Progenitor cell of endocrine pancreas (in vitro differentiated cells): ENCODE results near the gene ZNF280C. TPM values are rescaled to one million over a fixed set of nuclear protein-coding genes. Genes with fewer than 3 reads are reported as not detected.

Source experiments
- DNase-seq: peaks from one replicate; pipeline ENCODE4 v3.0.0; 2021; ENCODE audit warnings: low spot score; ENCODE audit not compliant: unreplicated experiment
- H3K27ac Mint-ChIP-seq: 2 replicates; pipeline ENCODE4 v1.8.0; 2021; ENCODE audit warnings: mild to moderate bottlenecking, moderate library complexity, mixed read lengths
- H3K27me3 Mint-ChIP-seq: 2 replicates; pipeline ENCODE4 v1.8.0; 2021; ENCODE audit warnings: mixed read lengths
- H3K36me3 Mint-ChIP-seq: 2 replicates; pipeline ENCODE4 v1.8.0; 2022; ENCODE audit warnings: mixed read lengths; ENCODE audit not compliant: insufficient read depth
- H3K4me1 Mint-ChIP-seq: 2 replicates; pipeline ENCODE4 v1.8.0; 2021; ENCODE audit warnings: low read depth, mixed read lengths
- H3K4me3 Mint-ChIP-seq: 2 replicates; pipeline ENCODE4 v1.8.0; 2021; ENCODE audit warnings: low read depth, mild to moderate bottlenecking, moderate library complexity, mixed read lengths
- H3K9me3 Mint-ChIP-seq: 2 replicates; pipeline ENCODE4 v1.8.0; 2021; ENCODE audit warnings: low read depth, mixed read lengths
- total RNA-seq: library from RNA; stranded (reverse); gene quantifications from 2 replicates; pipeline ENCODE4 v1.2.1, GENCODE V29; 2021
- TF ChIP-seq, protein P1 (sequence below): fragments of 200-600 bp; sonication (generic); IDR thresholded peaks from one replicate; pipeline ENCODE4 v1.5.0; 2021; ENCODE audit warnings: antibody characterized with exemption, mild to moderate bottlenecking; ENCODE audit not compliant: unreplicated experiment

Gene ZNF280C
- total RNA-seq, 1 donor from 2014 or later: 16.2 TPM

DNA sequence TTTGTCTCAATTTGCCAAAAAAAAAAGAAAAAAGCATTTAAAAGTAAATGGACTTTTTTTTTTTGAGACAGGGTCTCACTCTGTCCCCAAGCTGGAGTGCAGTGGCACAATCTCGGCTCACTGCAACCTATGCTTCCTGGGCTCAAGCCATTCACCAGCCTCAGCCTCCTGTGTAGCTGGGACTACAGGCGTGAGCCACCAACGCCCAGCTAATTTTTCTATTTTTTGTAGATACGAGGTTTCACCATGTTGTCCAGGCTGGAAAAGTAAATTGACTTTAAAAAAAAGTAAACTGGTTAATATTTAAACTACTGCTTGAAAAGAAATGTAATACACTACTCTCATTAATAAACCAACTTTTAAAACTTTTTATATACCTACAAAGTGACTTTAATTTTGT lies 108.9 kb downstream of the ZNF280C start:
- peaks cover 9% of the 10 kb centered on the region for H3K4me1 Mint-ChIP-seq
- H3K27me3 Mint-ChIP-seq: no peaks in the 10 kb centered on the region
- H3K4me3 Mint-ChIP-seq: no peak overlapping the region

DNA sequence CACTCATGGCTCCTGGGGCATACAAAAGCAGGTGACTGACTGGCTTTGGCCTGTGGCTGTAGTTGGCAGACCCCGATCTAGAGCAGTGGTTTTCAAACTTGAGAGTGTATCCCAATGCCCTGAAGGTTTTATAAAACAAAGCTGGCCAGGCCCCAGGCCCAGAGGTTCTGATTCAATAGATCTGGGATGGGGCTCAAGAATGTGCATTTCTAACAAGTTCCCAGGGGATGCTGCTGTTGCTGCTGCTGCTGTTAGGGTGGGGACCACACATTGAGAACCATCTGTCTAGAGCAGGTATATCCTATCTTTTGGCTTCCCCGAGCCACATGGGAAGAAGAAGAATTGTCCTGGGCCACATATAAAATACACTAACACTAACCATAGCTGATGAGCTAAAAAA lies 110.4 kb downstream of the ZNF280C start:
- Mint-ChIP-seq H3K27ac (no peak overlapping the region), H3K27me3 (no peaks in the 10 kb centered on the region), H3K4me1 (peaks cover 5% of the 10 kb centered on the region), H3K36me3 (peaks cover 4% of the 10 kb centered on the region), H3K4me3 (no peak overlapping the region), H3K9me3 (peaks cover 3% of the 10 kb centered on the region)
- DNase-seq: no peak
- TF ChIP-seq, protein P1, sequence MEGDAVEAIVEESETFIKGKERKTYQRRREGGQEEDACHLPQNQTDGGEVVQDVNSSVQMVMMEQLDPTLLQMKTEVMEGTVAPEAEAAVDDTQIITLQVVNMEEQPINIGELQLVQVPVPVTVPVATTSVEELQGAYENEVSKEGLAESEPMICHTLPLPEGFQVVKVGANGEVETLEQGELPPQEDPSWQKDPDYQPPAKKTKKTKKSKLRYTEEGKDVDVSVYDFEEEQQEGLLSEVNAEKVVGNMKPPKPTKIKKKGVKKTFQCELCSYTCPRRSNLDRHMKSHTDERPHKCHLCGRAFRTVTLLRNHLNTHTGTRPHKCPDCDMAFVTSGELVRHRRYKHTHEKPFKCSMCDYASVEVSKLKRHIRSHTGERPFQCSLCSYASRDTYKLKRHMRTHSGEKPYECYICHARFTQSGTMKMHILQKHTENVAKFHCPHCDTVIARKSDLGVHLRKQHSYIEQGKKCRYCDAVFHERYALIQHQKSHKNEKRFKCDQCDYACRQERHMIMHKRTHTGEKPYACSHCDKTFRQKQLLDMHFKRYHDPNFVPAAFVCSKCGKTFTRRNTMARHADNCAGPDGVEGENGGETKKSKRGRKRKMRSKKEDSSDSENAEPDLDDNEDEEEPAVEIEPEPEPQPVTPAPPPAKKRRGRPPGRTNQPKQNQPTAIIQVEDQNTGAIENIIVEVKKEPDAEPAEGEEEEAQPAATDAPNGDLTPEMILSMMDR: no peak

More for the DNA sequence above, 108.9 kb downstream of the ZNF280C start:
- peaks cover 3% of the 10 kb centered on the region for H3K36me3 Mint-ChIP-seq
- TF ChIP-seq, protein P1: no peak
- no peak overlapping the region for H3K27ac Mint-ChIP-seq
- DNase-seq: no peak
- peaks cover 3% of the 10 kb centered on the region for H3K9me3 Mint-ChIP-seq

DNA sequence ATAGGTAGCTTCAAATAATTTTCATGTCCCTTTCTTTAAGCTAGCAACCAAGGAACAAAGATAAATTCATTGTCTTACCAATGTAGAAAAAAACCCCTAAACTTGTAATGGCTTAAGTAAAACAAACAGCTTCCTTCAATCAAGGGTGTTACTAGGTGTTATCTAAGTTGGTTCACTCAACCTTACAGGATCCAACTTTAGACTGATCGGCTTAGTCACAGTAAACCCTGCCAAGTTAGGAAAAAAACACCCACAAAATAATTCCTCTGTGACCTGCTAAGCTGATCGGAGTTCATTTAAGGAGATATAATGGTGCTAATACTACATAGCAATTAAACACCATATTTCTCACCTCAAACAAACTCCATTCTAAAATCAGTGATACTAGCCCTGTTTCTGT lies 113.1 kb downstream of the ZNF280C start:
- Mint-ChIP-seq H3K4me1 (peaks cover 5% of the 10 kb centered on the region), H3K27ac (no peak overlapping the region), H3K9me3 (peaks cover 3% of the 10 kb centered on the region), H3K36me3 (peaks cover 2% of the 10 kb centered on the region), H3K27me3 (no peaks in the 10 kb centered on the region), H3K4me3 (no peak overlapping the region)
- DNase-seq: no peak
- TF ChIP-seq, protein P1: no peak

Other genes with a start within 250 kb of the ZNF280C start
- 4.8 and 6.2 TPM in 2 replicates for gene ELF4, start 158.4 kb downstream of the ZNF280C start, total RNA-seq
- gene AIFM1, start 103.1 kb downstream of the ZNF280C start, total RNA-seq: 35.2 and 35.5 TPM in 2 replicates
- gene RAB33A, start 96.9 kb downstream of the ZNF280C start, total RNA-seq: 0.60 and 0.87 TPM in 2 replicates
- 30.5 and 34.4 TPM in 2 replicates for gene SLC25A14, start 71.0 kb upstream of the ZNF280C start, total RNA-seq
- 1.6 and 3.1 TPM in 2 replicates for gene GPR119, start 116.8 kb upstream of the ZNF280C start, total RNA-seq
- gene RBMX2, start 133.1 kb upstream of the ZNF280C start, total RNA-seq: 28.1 and 29.7 TPM in 2 replicates